ENCODE measurements around the gene CSMD2.

CSMD2 gene

DNA sequence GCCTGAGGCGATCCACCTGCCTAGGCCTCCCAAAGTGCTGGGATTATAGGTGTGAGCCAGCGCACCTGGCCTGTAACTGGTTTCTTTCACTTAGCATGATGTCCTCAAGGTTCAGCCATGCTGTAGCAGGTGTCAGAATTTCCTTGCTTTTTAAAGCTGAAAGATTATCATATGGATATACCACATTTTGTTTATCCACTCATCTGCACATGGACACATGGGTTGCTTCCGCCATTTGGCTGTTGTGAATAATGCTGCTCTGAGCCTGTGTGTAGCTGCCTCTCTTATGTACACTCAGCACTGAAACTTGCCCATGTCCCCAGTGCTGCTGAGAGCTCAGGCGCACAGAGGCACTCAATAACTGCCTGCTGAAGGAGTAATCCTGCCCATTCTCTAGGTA, 11.8 kb downstream of the CSMD2 start:
- no peak for DNase-seq

DNA sequence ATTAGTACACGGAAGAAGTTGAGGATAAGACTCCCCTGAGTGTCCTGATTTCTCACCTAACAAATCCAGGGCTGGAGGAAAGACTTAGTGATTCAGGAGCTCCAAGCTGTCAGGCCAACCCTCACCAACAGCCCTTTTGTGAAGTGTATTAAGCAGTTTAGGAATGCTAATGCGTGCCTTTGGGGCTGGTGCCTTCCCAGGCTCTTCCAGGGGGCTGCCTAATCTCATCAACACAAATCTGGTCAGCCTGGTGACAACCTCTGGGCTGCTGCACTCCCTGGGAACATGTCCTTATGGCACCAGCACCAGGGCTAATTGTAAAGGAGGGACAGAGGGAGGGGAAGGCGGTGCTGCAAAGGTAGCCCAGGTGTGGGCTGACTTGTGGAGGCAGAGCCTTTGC, 15.5 kb downstream of the CSMD2 start:
- DNase-seq = no peak

DNA sequence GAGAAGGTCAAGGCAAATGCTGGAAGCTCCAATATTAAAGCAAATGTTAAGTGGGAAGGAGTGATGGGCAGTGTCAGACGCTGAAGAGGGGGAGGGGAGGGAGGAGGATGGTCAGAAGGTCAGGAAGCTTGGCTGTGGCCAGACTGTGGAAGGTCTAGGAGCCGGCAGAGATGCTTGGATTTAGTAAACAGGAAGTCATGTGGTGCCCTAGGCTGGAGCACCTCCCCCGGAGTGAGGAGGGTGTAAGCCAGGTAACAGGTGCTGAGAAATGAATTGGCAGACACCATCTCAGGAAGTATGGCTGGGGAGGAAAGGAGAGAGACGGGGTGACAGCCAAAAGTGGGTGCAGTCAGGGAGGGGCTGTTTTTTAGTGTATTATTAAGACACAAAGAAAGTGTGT, 17.7 kb downstream of the CSMD2 start:
- no peak for DNase-seq

- no peak for DNase-seq
Observed at GRCh38 chr1:34144766-34145165, 20.3 kb downstream of the CSMD2 start.

DNA sequence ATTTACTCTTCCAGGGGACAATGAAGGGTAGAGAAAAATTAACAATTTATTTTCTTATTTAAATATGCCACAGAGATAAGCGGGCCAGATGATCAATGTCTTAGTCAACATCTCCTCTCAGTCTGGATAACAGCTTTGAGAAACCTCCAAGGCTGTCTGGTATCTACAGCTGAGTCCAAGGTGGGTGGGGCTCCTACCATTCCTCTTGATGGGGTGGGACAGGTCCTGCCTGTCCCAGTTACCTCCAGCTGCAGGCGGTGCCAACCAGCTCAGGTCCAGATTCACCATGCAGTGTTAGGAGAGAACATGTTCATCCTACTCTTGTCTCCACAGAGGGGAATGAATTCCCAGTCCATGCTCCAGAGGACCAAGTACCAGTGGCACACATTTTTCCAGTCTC, 21.1 kb downstream of the CSMD2 start:
- no peak for DNase-seq

DNA sequence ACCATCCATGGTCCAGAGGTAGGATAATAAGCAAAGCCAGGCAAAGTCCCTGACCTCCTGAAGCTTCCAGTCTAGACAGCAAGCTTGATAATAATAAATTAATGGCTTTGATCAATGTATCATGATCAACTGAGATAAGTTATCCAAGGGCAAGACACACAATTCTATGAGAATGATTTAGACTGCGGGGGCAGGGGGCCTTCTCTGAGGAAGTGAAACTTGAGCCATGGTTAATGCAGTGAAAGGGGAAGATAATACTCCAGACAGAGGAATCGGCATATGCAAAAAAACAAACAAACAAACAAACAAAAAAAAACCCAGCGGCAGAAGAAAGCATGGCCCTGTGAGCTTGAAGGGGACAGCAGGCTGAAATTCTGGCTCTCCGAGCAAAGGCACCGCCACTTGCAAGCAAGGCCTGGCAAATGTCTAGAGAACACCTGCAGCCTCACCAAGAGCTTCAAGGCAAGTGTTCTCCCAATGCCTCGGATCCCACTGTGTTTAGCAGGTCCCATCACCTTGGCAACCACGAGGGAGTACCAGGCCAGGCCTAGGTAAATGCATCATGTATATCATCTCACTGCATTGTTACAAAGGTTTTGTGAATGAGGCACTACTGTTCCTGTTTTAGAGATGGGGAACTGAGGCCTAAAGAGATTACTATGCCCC, 24.9 kb downstream of the CSMD2 start:
- DNase-seq = no peak

DNA sequence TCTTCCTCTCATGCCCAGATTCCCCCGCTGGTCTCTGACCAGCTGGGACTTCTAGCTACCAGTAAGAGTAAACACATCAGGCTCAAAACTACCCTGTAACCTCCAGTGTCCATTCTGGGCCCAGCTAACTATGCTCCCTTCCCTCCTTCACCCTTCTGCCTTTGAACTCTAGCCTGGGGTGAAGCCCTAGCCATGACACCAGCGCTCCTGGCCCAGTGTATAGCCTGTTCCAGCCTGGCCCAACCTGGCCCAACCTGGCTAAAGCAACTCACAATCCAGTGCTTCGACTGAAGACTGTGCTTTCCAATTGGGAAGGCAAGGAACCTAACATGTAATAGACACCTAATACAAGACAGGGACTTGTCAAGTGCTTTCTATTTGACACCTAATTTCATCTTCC, 27.6 kb downstream of the CSMD2 start:
- DNase-seq = no peak

DNA sequence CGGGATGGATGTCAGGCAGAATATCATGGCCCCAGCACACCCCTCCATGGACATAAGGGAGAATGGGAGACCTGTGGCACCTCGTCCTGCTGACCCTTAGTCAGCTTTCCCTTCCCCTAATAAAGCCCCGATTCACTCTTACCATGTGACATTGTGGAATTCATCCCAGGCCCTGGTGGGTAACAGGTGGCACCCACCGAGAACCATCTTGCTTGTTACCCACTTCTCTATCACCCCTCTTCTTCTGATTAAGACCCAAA, 32.9 kb downstream of the CSMD2 start:
- no peak for DNase-seq

DNA sequence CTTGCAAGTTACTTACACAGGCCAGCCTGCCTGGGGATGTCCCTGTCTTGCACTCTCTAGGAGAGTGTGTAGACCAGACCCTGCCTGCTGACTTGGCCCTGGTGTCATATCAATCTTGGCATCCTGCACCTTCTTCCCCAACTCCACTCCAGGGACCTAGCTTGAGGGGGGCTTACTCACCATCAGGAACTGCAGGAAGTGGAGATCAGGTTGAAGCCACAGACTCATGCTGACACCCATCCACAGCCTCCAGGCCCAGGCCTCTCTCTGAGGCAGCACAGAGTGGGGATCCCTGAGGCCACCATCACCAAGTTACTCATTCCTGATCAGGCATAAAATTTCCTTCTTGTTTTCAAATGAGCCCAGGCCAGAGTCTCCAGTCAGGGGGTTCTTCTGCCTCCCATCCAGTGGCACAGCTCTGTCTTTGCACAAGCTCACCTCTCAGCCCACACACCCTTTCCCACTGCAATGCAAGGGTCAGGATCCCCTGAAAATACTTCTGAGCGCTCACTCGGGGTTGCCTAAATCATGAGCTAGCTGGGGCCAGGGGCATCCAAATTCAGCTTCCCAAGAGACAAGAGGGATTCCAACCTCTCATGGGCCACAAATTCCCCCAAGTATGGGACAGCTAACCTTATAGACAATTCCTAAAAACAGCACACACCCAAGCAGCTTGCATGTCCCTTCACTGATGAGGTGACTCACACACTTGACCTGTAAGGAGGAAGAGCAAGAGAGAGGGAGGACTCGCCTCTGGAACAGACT, 33.5 kb downstream of the CSMD2 start:
- DNase-seq = no peak

- no peak for DNase-seq
Observed at GRCh38 chr1:34130306-34130705, 34.7 kb downstream of the CSMD2 start.

GRCh38 chr1:34129630-34130029, 35.4 kb downstream of the CSMD2 start:
- DNase-seq = no peak

- no peak for DNase-seq
Observed at GRCh38 chr1:34128186-34128889, 36.7 kb downstream of the CSMD2 start.

- no peak for DNase-seq
Observed at GRCh38 chr1:34127006-34128000, 37.7 kb downstream of the CSMD2 start.

GRCh38 chr1:34126486-34126885, 38.5 kb downstream of the CSMD2 start:
- DNase-seq = no peak

DNA sequence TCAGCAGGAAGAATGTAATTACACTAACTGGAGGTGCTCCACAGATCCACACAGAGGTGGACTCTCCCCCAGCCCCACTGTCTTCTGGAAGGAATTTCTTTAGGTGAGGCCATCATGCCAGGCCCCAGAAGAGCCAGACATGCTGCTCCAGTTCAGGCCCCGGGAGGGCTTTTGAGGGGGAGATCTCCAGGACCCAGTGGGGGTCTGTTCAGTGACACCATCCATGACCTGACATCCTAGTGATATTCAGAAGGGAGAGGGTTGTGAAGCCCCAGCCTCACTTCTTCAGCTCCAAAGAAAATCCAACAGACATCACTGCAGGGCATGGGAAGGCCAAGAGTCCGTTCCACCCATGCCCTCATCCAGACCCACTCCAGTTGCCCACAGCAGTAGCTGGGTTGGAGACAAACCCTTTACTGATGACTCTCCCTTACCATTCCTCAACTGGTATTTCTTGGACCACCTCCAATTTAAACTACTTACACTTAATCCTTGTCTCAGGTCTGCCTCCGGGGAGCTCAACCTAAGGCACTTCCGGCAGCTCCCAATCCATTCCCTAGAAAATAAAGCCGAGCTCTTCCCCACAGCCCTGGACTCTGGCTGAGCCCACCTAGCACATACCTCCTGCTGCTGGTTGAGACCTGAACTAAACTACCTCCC, 39.2 kb downstream of the CSMD2 start:
- no peak for DNase-seq

- DNase-seq = no peak
Observed at GRCh38 chr1:34122080-34122932, 42.7 kb downstream of the CSMD2 start.

DNA sequence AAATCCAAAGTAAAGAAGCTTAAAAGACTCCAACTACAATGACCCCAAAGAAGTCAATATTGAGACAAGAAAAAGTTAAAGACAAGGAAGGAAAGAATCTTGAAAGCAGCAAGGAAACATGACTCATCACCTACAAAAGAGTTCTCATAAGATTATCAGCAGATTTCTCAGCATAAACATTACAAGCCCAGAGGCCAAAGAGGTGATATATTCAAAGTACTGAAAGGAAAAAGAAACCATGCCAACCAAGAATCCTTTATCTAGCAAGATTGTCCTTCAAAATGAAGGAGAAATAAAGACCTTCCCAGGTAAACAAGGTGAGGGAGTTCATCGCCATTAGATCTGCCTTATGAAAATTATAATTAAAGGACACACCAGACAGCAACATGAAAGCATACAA, 49.8 kb downstream of the CSMD2 start:
- DNase-seq = no peak

DNA sequence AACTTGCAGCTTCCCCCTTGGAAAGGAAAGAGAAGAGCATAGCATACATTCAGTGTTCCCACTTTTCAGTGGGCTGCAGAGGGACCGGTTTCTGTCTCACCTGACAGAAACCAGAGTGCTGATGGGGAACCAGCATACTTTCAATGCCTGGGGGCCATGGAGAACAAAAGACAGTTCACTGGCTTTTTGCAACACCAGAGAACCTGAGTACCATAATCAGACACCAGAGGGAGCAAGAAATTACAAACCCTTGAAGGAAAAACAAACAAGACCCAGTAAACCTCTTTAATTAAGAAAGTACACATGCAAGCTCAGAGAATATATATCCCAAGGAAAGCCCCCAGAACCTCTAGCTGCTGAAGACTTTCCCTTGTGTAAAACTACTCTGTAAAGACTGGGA, 51.1 kb downstream of the CSMD2 start:
- DNase-seq = no peak

DNA sequence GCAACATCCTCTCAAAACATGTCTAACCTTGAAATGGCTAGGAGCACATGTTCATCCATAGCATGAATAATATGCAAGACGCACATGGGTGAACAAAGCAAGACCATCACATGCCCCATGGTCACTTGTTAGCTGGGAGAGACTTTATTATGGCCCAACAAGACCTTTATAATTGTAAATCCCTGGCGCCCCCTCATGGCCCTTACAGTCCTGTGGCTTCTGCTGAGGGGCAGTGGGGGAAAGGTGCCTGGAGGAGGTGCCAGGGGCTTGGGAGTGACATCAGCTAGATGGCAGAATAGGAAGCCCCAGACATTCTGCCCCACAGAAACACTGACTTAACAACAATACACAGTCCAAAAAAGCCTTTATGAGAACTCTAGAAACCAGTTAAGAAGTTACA, 51.7 kb downstream of the CSMD2 start:
- no peak for DNase-seq

DNA sequence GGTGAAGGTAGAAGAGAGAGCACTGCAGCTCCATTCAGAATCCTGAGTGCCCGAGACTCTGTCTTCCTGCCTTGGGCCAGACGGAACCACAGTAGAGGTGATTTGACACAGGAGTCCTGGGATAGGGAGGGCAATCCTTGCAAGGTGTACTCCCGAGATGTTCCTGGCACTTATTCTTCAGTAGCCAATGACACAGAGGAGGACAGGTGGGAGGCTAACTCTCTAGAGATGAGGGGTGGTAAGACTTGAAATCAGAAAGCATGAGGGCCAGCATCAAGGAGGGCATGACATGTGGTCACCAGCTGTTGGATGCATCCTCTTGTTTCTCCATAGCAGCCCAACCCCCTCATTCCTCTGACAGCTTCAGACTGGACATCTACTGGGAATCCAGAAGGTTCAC, 56.3 kb downstream of the CSMD2 start:
- DNase-seq = no peak

GRCh38 chr1:34108269-34108668, 56.8 kb downstream of the CSMD2 start:
- DNase-seq = no peak

- no peak for DNase-seq
Observed at GRCh38 chr1:34101151-34101550, 63.9 kb downstream of the CSMD2 start.

Data from GF-D8 (cell line).